Endothelial cell of umbilical vein (primary cell): Measurements from ENCODE around the gene FRRS1. TPM values are rescaled to one million over a fixed set of nuclear protein-coding genes. Genes with fewer than 3 reads are reported as not detected.

ENCODE experiments used
- BruUV-seq: library from RNA; stranded (reverse); fragments of 400-500 nt; replicated peaks from 2 replicates; lab custom pipeline; 2021; lab: Mats Ljungman, UMichigan
- CTCF ChIA-PET: fragments of 300-600, 350-600 bp; sonication (Branson Sonifier 250); formaldehyde crosslinking; loops from one replicate; lab custom pipeline; 2021; ENCODE audit warnings: antibody characterized with exemption, inconsistent platforms; lab: Charles Lee
- POLR2A ChIA-PET: fragments of 300-600, 350-600 bp; sonication (Branson Sonifier 250); formaldehyde crosslinking; loops from one replicate; lab custom pipeline; 2021; ENCODE audit warnings: antibody characterized with exemption, inconsistent platforms; lab: Charles Lee
- DNase-seq: peaks from one replicate; pipeline ENCODE4 v3.0.0-alpha.2; 2011; ENCODE audit warnings: low read depth, low spot score
- FAIRE-seq: peaks from 2 replicates; lab custom pipeline; 2011; peaks lifted over from hg19 to GRCh38; lab: Jason Lieb, UNC
- H2AFZ ChIP-seq: 2 replicates; pipeline ENCODE4 v1.6.0; 2012; ENCODE audit warnings: low read depth, low read length, control low read depth, inconsistent platforms
- H3K27ac ChIP-seq: 2 replicates; pipeline ENCODE4 v1.5.1; 2011; ENCODE audit warnings: low read depth, mild to moderate bottlenecking, control low read depth, low read length, moderate library complexity; ENCODE audit not compliant: insufficient read depth
- H3K27me3 ChIP-seq, 2 experiments: 2 replicates each; pipeline versions ENCODE4 v1.6.0 to v1.6.1; 2011; ENCODE audit warnings: low read length in 2 of 2, mixed read lengths in 1 of 2; ENCODE audit not compliant: control insufficient read depth in 2 of 2, insufficient read depth in 2 of 2
- H3K36me3 ChIP-seq, 2 experiments: 2 replicates in 1 of 2; 3 replicates in 1 of 2; pipeline ENCODE4 v1.5.1; 2011; ENCODE audit warnings: low read length in 2 of 2, mild to moderate bottlenecking in 1 of 2, moderate library complexity in 1 of 2; ENCODE audit not compliant: control insufficient read depth in 2 of 2, insufficient read depth in 2 of 2; ENCODE audit errors: extremely low read depth in 1 of 2
- H3K4me1 ChIP-seq: 3 replicates; pipeline ENCODE4 v1.5.1; 2011; ENCODE audit warnings: mild to moderate bottlenecking, low read length; ENCODE audit not compliant: control insufficient read depth, insufficient read depth; ENCODE audit errors: extremely low read depth
- H3K4me2 ChIP-seq: 2 replicates; pipeline ENCODE4 v1.6.1; 2011; ENCODE audit warnings: low read length, control low read depth, mixed read lengths; ENCODE audit not compliant: insufficient read depth
- H3K4me3 ChIP-seq, 3 experiments: fragments of 200-600 bp in 1 of 3; sonication (generic), shearing (Covaris generic) in 1 of 3; replicated peaks in 1 of 3; 2 replicates each; pipeline ENCODE4 v1.5.1; 2011 to 2016; ENCODE audit warnings: control low read depth in 3 of 3, low read length in 3 of 3, mild to moderate bottlenecking in 2 of 3, inconsistent platforms in 1 of 3, low read depth in 1 of 3, moderate library complexity in 1 of 3; ENCODE audit not compliant: insufficient read depth in 1 of 3
- H3K79me2 ChIP-seq: 2 replicates; pipeline ENCODE4 v1.6.0; 2012; ENCODE audit warnings: low read length, inconsistent platforms; ENCODE audit not compliant: control insufficient read depth, insufficient read depth
- H3K9ac ChIP-seq: replicated peaks from 2 replicates; pipeline ENCODE3; 2011; ENCODE audit warnings: low read length, control low read depth; ENCODE audit not compliant: insufficient read depth; ENCODE audit errors: extremely low read depth
- H3K9me1 ChIP-seq: replicated peaks from 3 replicates; pipeline ENCODE4 v1.6.0; 2011; ENCODE audit warnings: mild to moderate bottlenecking, low read length; ENCODE audit not compliant: control insufficient read depth, insufficient read depth; ENCODE audit errors: extremely low read depth
- H3K9me3 ChIP-seq: replicated peaks from 2 replicates; pipeline ENCODE4 v1.5.1; 2012; ENCODE audit warnings: low read length, inconsistent platforms; ENCODE audit not compliant: control insufficient read depth, insufficient read depth
- H4K20me1 ChIP-seq: replicated peaks from 2 replicates; pipeline ENCODE3; 2011; ENCODE audit warnings: mild to moderate bottlenecking, low read length; ENCODE audit not compliant: control insufficient read depth, insufficient read depth; ENCODE audit errors: extremely low read depth
- EZH2 ChIP-seq: IDR thresholded peaks from 2 replicates; pipeline ENCODE4 v1.6.1; 2012; ENCODE audit warnings: borderline replicate concordance, low read depth, mild to moderate bottlenecking, moderate library complexity, low read length, inconsistent platforms; ENCODE audit not compliant: severe bottlenecking
- FOS ChIP-seq: IDR thresholded peaks from 2 replicates; pipeline ENCODE4 v1.6.1; 2011; ENCODE audit warnings: mild to moderate bottlenecking, low read length, moderate library complexity, borderline replicate concordance; ENCODE audit not compliant: insufficient read depth
- GATA2 ChIP-seq: IDR thresholded peaks from 2 replicates; pipeline ENCODE4 v1.7.0; 2011; ENCODE audit warnings: low read depth, mild to moderate bottlenecking, moderate library complexity, mixed read lengths, low read length; ENCODE audit not compliant: insufficient read length, insufficient read depth
- JUN ChIP-seq: IDR thresholded peaks from 2 replicates; pipeline ENCODE4 v1.6.1; 2011; ENCODE audit warnings: borderline replicate concordance, low read depth; ENCODE audit not compliant: insufficient read length, insufficient read depth
- MAX ChIP-seq: IDR thresholded peaks from 2 replicates; pipeline ENCODE4 v1.6.1; 2011; ENCODE audit not compliant: insufficient read depth, insufficient read length
- MYC ChIP-seq: IDR thresholded peaks from one replicate; pipeline ENCODE4 v1.6.1; 2011; ENCODE audit warnings: mild to moderate bottlenecking, low read depth, low read length
- POLR2A ChIP-seq: IDR thresholded peaks from 2 replicates; pipeline ENCODE4 v1.6.1; 2012; ENCODE audit warnings: low read depth, mild to moderate bottlenecking, control low read depth, low read length
- POLR2AphosphoS5 ChIP-seq: IDR thresholded peaks from 2 replicates; pipeline ENCODE4 v1.6.1; 2012; ENCODE audit warnings: low read depth, mild to moderate bottlenecking, control low read depth, low read length, moderate library complexity; ENCODE audit not compliant: insufficient read depth
- dilution Hi-C: fragments of 300-500 bp; cut with MboI; formaldehyde crosslinking; loops from one replicate; pipeline ENCODE4 v1.15.0; 2019; ENCODE audit warnings: low sequenced_read_pairs; ENCODE audit not compliant: extremely low pct_ligation_motif_present
- intact Hi-C: fragments of 100-400 bp; cut with micrococcal nuclease; formaldehyde crosslinking; loops from one replicate; pipeline ENCODE4 v1.10.0; 2022
- polyA plus RNA-seq, 4 experiments: library from polyadenylated mRNA; depleted of rRNA in 3 of 4; stranded (reverse) in 3 of 4; unstranded in 1 of 4; fragments of >200 nt; gene quantifications; 2 replicates each; pipeline versions ENCODE4 v1.2.1 to v1.2.3, GENCODE V29; 2011 to 2012; ENCODE audit warnings: missing spikeins in 1 of 4
- total RNA-seq: library from RNA; stranded (reverse); gene quantifications from 2 replicates; pipeline ENCODE4 v1.2.3, GENCODE V29; 2021
- TF ChIP-seq, protein P1 (sequence below), 2 donors: IDR thresholded peaks; 1 replicate in 1 of 2; 2 replicates in 1 of 2; pipeline ENCODE4 v1.5.1; 2011; ENCODE audit warnings: low read length in 2 of 2, mild to moderate bottlenecking in 2 of 2, moderate library complexity in 2 of 2, control low read depth in 1 of 2, inconsistent platforms in 1 of 2, low read depth in 1 of 2; ENCODE audit not compliant: insufficient read depth in 1 of 2; ENCODE audit errors: extremely low read depth in 1 of 2

The FRRS1 gene
- total and polyA plus RNA-seq, 2 donors (not counting 3 experiments of a cell fraction or from before 2014, with no cell fraction given): 1.1 to 3.1 TPM

DNA sequence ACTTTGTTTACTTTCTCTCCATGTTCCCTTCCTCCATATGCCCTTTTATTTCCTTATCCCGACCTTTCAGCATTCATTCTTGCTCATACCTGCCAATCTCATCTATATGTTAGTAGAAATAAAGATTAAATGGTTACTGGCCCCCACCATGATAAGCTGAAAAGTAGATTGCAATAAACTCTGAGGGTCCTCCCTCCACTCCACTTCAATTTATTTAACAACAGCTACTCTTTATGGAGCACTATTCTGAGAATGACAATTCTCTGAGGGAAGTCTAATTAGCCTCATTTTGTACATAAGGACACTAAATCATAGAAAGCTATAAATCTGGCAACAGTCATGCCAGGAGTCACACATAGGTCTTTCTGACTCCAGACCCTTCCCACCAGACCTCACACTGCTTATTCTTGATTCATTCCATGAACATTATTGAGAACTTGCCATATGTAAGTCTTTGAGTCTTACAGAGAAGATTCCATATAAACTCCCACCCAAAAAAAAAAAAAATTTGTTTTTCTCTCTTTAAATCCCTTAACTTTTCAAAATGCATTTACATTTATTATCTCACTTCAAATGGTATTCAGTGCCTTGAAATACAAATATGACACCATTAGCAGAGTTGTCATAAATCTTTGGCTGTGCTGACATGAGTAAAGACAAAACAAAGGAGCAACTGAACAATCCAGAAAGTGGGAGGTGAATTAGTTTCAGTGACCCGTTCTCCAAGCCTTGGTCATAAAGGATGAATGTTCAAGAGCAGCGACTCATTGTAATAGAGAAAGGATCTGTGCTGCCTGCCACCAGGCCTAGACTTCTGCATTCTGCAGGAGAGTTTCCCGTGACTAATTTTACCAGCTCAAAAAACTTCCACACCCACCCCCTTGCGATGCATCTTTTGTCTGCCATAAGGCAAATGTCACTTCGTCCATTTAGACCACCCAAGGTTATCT lies 92.0 kb downstream of the FRRS1 start:
- no peaks in the 10 kb centered on the region for H3K27me3 ChIP-seq
- H4K20me1 ChIP-seq: no peaks in the 10 kb centered on the region
- H3K9ac ChIP-seq: no peak overlapping the region
- intact Hi-C loops: no loop called here
- no peak for FAIRE-seq
- dilution Hi-C loops: no loop called here
- peak overlapping the region; percentile 21 for H3K4me2 ChIP-seq
- BruUV-seq: no TSS peak
- H3K4me1 ChIP-seq: peaks cover 27% of the 10 kb centered on the region
- H3K9me1 ChIP-seq: no peaks in the 10 kb centered on the region
- peaks cover 17 to 31% of the 10 kb centered on the region in 2 experiments for H3K36me3 ChIP-seq
- peak; percentile 66 for DNase-seq
- H3K79me2 ChIP-seq: peaks cover 8% of the 10 kb centered on the region
- no peak overlapping the region for H3K4me3 ChIP-seq
- no peak overlapping the region for H3K27ac ChIP-seq
- TF ChIP-seq JUN: no peak
- ChIA-PET CTCF (interaction anchor here (1.0 to 2.3 kb wide), 13 partner anchors 7 to 193 kb away, joined by 3 to 13 read pairs (median 4); no protein-coding TSS in a partner anchor), POLR2A (interaction anchor here (1.1 kb wide), 1 partner anchor 11 kb away, joined by 3 read pairs; no protein-coding TSS in a partner anchor)
- no peak overlapping the region for H2AFZ ChIP-seq
- no peaks in the 10 kb centered on the region for H3K9me3 ChIP-seq

- Histone ChIP-seq H3K4me1 (peaks cover 24% of the 10 kb centered on the region), H3K27me3 (no peaks in the 10 kb centered on the region), H2AFZ (no peak overlapping the region), H3K27ac (no peak overlapping the region), H3K9me1 (no peaks in the 10 kb centered on the region), H3K4me3 (no peak overlapping the region), H3K79me2 (peaks cover 8% of the 10 kb centered on the region), H4K20me1 (no peaks in the 10 kb centered on the region), H3K9ac (no peak overlapping the region), H3K4me2 (peak overlapping the region; percentile 21), H3K9me3 (no peaks in the 10 kb centered on the region), H3K36me3 (peaks cover 23 to 40% of the 10 kb centered on the region in 2 experiments)
- CTCF ChIA-PET: interaction anchor here (1.0 to 2.3 kb wide), 14 partner anchors 9 to 191 kb away, joined by 3 to 13 read pairs (median 4); partner anchors contain the start of gene PALMD
- FAIRE-seq (no peak), DNase-seq (no peak)
- POLR2A ChIA-PET: no interaction called here
- intact Hi-C loops: no loop called here
- dilution Hi-C loops: no loop called here
- BruUV-seq: no TSS peak
- TF ChIP-seq POLR2A (no peak), MAX (no peak), JUN (no peak), EZH2 (no peak), MYC (no peak), POLR2AphosphoS5 (no peak), GATA2 (no peak), FOS (no peak)
- TF ChIP-seq, protein P1, sequence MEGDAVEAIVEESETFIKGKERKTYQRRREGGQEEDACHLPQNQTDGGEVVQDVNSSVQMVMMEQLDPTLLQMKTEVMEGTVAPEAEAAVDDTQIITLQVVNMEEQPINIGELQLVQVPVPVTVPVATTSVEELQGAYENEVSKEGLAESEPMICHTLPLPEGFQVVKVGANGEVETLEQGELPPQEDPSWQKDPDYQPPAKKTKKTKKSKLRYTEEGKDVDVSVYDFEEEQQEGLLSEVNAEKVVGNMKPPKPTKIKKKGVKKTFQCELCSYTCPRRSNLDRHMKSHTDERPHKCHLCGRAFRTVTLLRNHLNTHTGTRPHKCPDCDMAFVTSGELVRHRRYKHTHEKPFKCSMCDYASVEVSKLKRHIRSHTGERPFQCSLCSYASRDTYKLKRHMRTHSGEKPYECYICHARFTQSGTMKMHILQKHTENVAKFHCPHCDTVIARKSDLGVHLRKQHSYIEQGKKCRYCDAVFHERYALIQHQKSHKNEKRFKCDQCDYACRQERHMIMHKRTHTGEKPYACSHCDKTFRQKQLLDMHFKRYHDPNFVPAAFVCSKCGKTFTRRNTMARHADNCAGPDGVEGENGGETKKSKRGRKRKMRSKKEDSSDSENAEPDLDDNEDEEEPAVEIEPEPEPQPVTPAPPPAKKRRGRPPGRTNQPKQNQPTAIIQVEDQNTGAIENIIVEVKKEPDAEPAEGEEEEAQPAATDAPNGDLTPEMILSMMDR (IDR thresholded peaks at IDR 0.05; ENCODE audit: extremely low read depth in 1 of 2, insufficient read depth in 1 of 2, low read depth in 1 of 2, low read length in 2 of 2): no peak
Observed at GRCh38 chr1:99673315-99673714, 93.1 kb downstream of the FRRS1 start.
